HepG2 (cell line): ENCODE data around the gene CREG2. TPM values are rescaled to one million over a fixed set of nuclear protein-coding genes. Genes with fewer than 3 reads are reported as not detected.

Source experiments
- GLI4 ChIP-seq: sonication (generic); formaldehyde crosslinking; IDR thresholded peaks from 2 replicates; pipeline ENCODE4 v1.5.1; 2020; ENCODE audit warnings: missing genetic modification reagents, mild to moderate bottlenecking, moderate library complexity, borderline replicate concordance
- HNF4G ChIP-seq, 2 experiments: sonication (generic) in 1 of 2; formaldehyde crosslinking in 1 of 2; IDR thresholded peaks; 2 replicates each; pipeline versions ENCODE4 v1.4.0 to v1.6.1; 2011 to 2020; ENCODE audit warnings: borderline replicate concordance in 2 of 2, low read depth in 2 of 2, mild to moderate bottlenecking in 2 of 2, low read length in 1 of 2, missing genetic modification reagents in 1 of 2, moderate library complexity in 1 of 2
- MIXL1 ChIP-seq: IDR thresholded peaks from 2 replicates; pipeline ENCODE4 v1.6.1; 2016
- SOX13 ChIP-seq, 3 experiments: fragments of 450-650 bp in 1 of 3; sonication (generic) in 1 of 3; formaldehyde crosslinking in 1 of 3; IDR thresholded peaks in 2 of 3; conservative IDR thresholded peaks in 1 of 3; 2 replicates each; pipeline versions ENCODE4 v1.5.0 to v1.6.1; 2016 to 2020; ENCODE audit warnings: antibody characterized with exemption in 1 of 3, mild to moderate bottlenecking in 1 of 3, missing compliant biosample characterization in 1 of 3, missing genetic modification reagents in 1 of 3, moderate library complexity in 1 of 3
- TP53 ChIP-seq: sonication (generic); formaldehyde crosslinking; conservative IDR thresholded peaks from 2 replicates; pipeline ENCODE4 v1.4.0; 2020; ENCODE audit warnings: missing genetic modification reagents
- ZFX ChIP-seq: sonication (generic); formaldehyde crosslinking; IDR thresholded peaks from 2 replicates; pipeline ENCODE4 v1.4.0; 2020; ENCODE audit warnings: mild to moderate bottlenecking, low read depth, missing genetic modification reagents, moderate library complexity
- ZNF138 ChIP-seq: sonication (generic); formaldehyde crosslinking; IDR thresholded peaks from 2 replicates; pipeline ENCODE4 v1.5.0; 2020; ENCODE audit warnings: mild to moderate bottlenecking, low read depth, missing genetic modification reagents
- ZNF20 ChIP-seq: sonication (generic); formaldehyde crosslinking; IDR thresholded peaks from 2 replicates; pipeline ENCODE4 v1.4.0; 2020; ENCODE audit warnings: mild to moderate bottlenecking, moderate library complexity, missing genetic modification reagents
- ZNF3 ChIP-seq: IDR thresholded peaks from 2 replicates; pipeline ENCODE4 v1.7.0; 2017; ENCODE audit warnings: inconsistent platforms
- ZNF33A ChIP-seq: sonication (generic); formaldehyde crosslinking; IDR thresholded peaks from 2 replicates; pipeline ENCODE4 v1.5.1; 2020; ENCODE audit warnings: missing genetic modification reagents, mild to moderate bottlenecking, moderate library complexity, borderline replicate concordance
- ZNF549 ChIP-seq: sonication (generic); formaldehyde crosslinking; IDR thresholded peaks from 2 replicates; pipeline ENCODE4 v1.5.0; 2020; ENCODE audit warnings: missing genetic modification reagents
- ZNF557 ChIP-seq: sonication (generic); formaldehyde crosslinking; IDR thresholded peaks from 2 replicates; pipeline ENCODE4 v1.4.0; 2020; ENCODE audit warnings: missing genetic modification reagents
- ZNF773 ChIP-seq: sonication (generic); formaldehyde crosslinking; IDR thresholded peaks from 2 replicates; pipeline ENCODE4 v1.4.0; 2020; ENCODE audit warnings: missing genetic modification reagents, borderline replicate concordance
- ZSCAN9 ChIP-seq: IDR thresholded peaks from 2 replicates; pipeline ENCODE4 v1.6.1; 2016; ENCODE audit warnings: borderline replicate concordance
- polyA plus RNA-seq, 8 experiments: library from polyadenylated mRNA; depleted of rRNA in 3 of 8; stranded (reverse) in 7 of 8; unstranded in 1 of 8; fragments of >200 nt; fragmentation: Illumina TruSeq in 4 of 8; extraction: Trizol in 4 of 8; gene quantifications; 2 replicates each; pipeline versions ENCODE4 v1.2.1 to v1.2.3, GENCODE V29; 2011 to 2016; ENCODE audit warnings: low read depth in 4 of 8, missing spikeins in 1 of 8, mixed read lengths in 1 of 8; ENCODE audit not compliant: insufficient read depth in 1 of 8
- total RNA-seq, 5 experiments: library from RNA; depleted of rRNA; stranded (reverse); fragments of >200 nt; fragmentation: Illumina TruSeq; extraction: Trizol; gene quantifications; 2 replicates each; pipeline ENCODE4 v1.2.3, GENCODE V29; 2016; ENCODE audit warnings: low read depth in 1 of 5
- TF ChIP-seq, protein P1 (sequence below): sonication (generic); formaldehyde crosslinking; IDR thresholded peaks from 2 replicates; pipeline ENCODE4 v1.4.0; 2020; ENCODE audit warnings: low read depth, missing genetic modification reagents
- TF ChIP-seq, protein P2 (sequence below): sonication (generic); formaldehyde crosslinking; IDR thresholded peaks from 2 replicates; pipeline ENCODE4 v1.8.0; 2022; ENCODE audit warnings: mild to moderate bottlenecking, missing genetic modification reagents
- TF ChIP-seq, protein P3 (sequence below): sonication (generic); formaldehyde crosslinking; IDR thresholded peaks from 2 replicates; pipeline ENCODE4 v1.5.1; 2020; ENCODE audit warnings: missing genetic modification reagents, mild to moderate bottlenecking, borderline replicate concordance
- TF ChIP-seq, protein P4 (sequence below): sonication (generic); formaldehyde crosslinking; IDR thresholded peaks from 2 replicates; pipeline ENCODE4 v1.4.0; 2020; ENCODE audit warnings: missing genetic modification reagents

CREG2 gene
- total and polyA plus RNA-seq, 2 of the 13 experiments (the other 11 are each of a cell fraction or from before 2014, with no cell fraction given), result 0.18 to 0.26 TPM

DNA sequence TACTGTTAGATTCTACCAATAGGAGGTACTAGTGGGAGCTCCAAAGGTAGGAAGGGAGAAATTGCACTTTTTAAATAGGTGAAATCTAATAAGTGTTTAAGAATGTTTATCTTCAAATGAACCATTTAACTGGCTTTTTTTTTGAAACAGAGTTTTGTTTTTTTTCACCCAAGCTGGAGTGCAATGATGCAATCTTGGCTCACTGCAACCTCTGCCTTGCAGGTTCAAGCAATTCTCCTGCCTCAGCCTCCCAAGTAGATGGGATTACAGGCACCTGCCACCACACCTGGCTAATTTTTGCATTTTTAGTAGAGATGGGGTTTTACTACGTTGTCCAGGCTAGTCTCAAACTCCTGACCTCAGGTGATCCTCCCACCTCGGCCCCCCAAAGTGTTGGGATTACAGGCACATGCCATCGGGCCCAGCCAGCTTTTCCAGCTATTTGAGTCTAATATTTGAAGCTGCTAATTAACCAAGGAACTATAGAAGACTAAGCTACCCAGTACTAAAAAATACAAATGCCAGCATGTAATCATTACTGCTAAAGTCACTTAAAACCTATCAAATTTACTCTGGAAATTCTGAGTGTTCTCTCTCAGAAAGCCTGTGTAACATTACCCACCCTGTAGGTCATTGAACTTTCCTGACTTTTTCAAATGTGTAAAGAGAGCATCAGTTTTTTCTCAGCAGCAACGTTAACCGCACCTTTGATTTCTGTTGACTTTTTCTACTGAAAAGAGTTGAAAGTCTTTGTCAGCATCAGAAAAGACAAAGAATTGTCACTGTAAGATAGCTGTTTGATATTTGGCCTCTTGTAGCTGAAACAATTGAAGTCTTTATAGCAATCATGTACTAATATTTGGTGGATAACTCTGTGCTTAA is 54.2 kb downstream of the CREG2 start (continued):
- TF ChIP-seq, protein P1, sequence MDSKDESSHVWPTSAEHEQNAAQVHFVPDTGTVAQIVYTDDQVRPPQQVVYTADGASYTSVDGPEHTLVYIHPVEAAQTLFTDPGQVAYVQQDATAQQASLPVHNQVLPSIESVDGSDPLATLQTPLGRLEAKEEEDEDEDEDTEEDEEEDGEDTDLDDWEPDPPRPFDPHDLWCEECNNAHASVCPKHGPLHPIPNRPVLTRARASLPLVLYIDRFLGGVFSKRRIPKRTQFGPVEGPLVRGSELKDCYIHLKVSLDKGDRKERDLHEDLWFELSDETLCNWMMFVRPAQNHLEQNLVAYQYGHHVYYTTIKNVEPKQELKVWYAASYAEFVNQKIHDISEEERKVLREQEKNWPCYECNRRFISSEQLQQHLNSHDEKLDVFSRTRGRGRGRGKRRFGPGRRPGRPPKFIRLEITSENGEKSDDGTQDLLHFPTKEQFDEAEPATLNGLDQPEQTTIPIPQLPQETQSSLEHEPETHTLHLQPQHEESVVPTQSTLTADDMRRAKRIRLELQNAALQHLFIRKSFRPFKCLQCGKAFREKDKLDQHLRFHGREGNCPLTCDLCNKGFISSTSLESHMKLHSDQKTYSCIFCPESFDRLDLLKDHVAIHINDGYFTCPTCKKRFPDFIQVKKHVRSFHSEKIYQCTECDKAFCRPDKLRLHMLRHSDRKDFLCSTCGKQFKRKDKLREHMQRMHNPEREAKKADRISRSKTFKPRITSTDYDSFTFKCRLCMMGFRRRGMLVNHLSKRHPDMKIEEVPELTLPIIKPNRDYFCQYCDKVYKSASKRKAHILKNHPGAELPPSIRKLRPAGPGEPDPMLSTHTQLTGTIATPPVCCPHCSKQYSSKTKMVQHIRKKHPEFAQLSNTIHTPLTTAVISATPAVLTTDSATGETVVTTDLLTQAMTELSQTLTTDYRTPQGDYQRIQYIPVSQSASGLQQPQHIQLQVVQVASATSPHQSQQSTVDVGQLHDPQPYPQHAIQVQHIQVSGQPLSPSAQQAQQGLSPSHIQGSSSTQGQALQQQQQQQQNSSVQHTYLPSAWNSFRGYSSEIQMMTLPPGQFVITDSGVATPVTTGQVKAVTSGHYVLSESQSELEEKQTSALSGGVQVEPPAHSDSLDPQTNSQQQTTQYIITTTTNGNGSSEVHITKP (CRISPR knock-in tag), result no peak
- TF ChIP-seq ZSCAN9 (CRISPR knock-in tag) (no peak), ZNF773 (CRISPR knock-in tag) (no peak), GLI4 (CRISPR knock-in tag) (no peak), ZNF20 (CRISPR knock-in tag) (no peak), MIXL1 (CRISPR knock-in tag) (no peak), TP53 (no peak), SOX13 (IDR thresholded peaks at IDR 0.05) (peak; percentile 97), SOX13 (CRISPR knock-in tag; conservative IDR thresholded peaks at IDR 0.05 in 1 of 2, IDR thresholded peaks at IDR 0.05 in 1 of 2) (peak in 1 of 2 experiments; percentile 100; a peak in 2 of 4 replicates), ZNF138 (no peak), ZNF557 (CRISPR knock-in tag) (no peak), ZNF3 (CRISPR knock-in tag) (no peak), ZNF33A (CRISPR knock-in tag) (no peak), HNF4G (IDR thresholded peaks at IDR 0.05; ENCODE audit: borderline replicate concordance, low read depth, low read length) (peak; percentile 59; the same call in 1 of the 2 replicates), HNF4G (CRISPR knock-in tag; IDR thresholded peaks at IDR 0.05; ENCODE audit: borderline replicate concordance, low read depth) (no peak), ZFX (0 out of 2 replicates have a peak, but pooled peaks have one; percentile 13), ZNF549 (CRISPR knock-in tag) (no peak)
- TF ChIP-seq, protein P2, sequence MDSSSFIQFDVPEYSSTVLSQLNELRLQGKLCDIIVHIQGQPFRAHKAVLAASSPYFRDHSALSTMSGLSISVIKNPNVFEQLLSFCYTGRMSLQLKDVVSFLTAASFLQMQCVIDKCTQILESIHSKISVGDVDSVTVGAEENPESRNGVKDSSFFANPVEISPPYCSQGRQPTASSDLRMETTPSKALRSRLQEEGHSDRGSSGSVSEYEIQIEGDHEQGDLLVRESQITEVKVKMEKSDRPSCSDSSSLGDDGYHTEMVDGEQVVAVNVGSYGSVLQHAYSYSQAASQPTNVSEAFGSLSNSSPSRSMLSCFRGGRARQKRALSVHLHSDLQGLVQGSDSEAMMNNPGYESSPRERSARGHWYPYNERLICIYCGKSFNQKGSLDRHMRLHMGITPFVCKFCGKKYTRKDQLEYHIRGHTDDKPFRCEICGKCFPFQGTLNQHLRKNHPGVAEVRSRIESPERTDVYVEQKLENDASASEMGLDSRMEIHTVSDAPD (CRISPR knock-in tag), result no peak
- TF ChIP-seq, protein P3, sequence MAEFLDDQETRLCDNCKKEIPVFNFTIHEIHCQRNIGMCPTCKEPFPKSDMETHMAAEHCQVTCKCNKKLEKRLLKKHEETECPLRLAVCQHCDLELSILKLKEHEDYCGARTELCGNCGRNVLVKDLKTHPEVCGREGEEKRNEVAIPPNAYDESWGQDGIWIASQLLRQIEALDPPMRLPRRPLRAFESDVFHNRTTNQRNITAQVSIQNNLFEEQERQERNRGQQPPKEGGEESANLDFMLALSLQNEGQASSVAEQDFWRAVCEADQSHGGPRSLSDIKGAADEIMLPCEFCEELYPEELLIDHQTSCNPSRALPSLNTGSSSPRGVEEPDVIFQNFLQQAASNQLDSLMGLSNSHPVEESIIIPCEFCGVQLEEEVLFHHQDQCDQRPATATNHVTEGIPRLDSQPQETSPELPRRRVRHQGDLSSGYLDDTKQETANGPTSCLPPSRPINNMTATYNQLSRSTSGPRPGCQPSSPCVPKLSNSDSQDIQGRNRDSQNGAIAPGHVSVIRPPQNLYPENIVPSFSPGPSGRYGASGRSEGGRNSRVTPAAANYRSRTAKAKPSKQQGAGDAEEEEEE (CRISPR knock-in tag), result no peak
- TF ChIP-seq, protein P4, sequence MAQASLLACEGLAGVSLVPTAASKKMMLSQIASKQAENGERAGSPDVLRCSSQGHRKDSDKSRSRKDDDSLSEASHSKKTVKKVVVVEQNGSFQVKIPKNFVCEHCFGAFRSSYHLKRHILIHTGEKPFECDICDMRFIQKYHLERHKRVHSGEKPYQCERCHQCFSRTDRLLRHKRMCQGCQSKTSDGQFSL (CRISPR knock-in tag), result no peak
